Lower lobe of right lung (tissue), 2 donors: ENCODE measurements around the gene RTBDN. TPM values are rescaled to one million over a fixed set of nuclear protein-coding genes. Genes with fewer than 3 reads are reported as not detected.

Experiments
- ATAC-seq, 2 donors: fragments of 200-7000 bp; cut with Tn5 transposase; one replicate each; pipeline ENCODE4 v1.9.1; 2020 to 2022; ENCODE audit warnings: mild to moderate bottlenecking in 2 of 2, moderate library complexity in 2 of 2
- DNase-seq: peaks from one replicate; pipeline ENCODE4 v3.0.0-alpha.2; 2020
- H3K27ac ChIP-seq: fragments of 200-600 bp; one replicate; pipeline ENCODE4 v1.8.0; 2022
- H3K27me3 ChIP-seq: fragments of 200-600 bp; one replicate; pipeline ENCODE4 v1.8.0; 2022; ENCODE audit warnings: low read depth
- H3K36me3 ChIP-seq: fragments of 200-600 bp; one replicate; pipeline ENCODE4 v1.8.0; 2022; ENCODE audit warnings: mild to moderate bottlenecking
- H3K4me1 ChIP-seq: fragments of 200-600 bp; one replicate; pipeline ENCODE4 v1.8.0; 2022
- H3K4me3 ChIP-seq: fragments of 200-600 bp; one replicate; pipeline ENCODE4 v1.8.0; 2022; ENCODE audit warnings: mild to moderate bottlenecking
- H3K9me3 ChIP-seq: fragments of 200-600 bp; one replicate; pipeline ENCODE4 v1.8.0; 2022
- intact Hi-C: fragments of 100-400 bp; cut with DNase I; formaldehyde crosslinking; loops from one replicate; pipeline ENCODE4 v1.11.0; 2022
- long read RNA-seq: library from polyadenylated mRNA; unstranded; transcript quantifications from one replicate; pipeline ENCODE4 v2.0.0, GENCODE V29; 2021
- total RNA-seq: library from RNA; stranded (reverse); fragmentation: NEBNext Ultra II Directional; extraction: Animal tissue kit (Norgen Biotek cat#: 25700); gene quantifications from one replicate; pipeline ENCODE4 v1.2.1, GENCODE V29; 2021
- TF ChIP-seq, protein P1 (sequence below): fragments of 200-600 bp; IDR thresholded peaks from one replicate; pipeline ENCODE4 v1.8.0; 2022; ENCODE audit warnings: antibody characterized with exemption, mild to moderate bottlenecking
- donor health status: DM: no; HTN: yes; CAD: no; lungs with severe emphysema.

Gene RTBDN
- not detected for total RNA-seq
- long read RNA-seq = 0 reads

- Histone ChIP-seq H3K9me3 (no peaks in the 10 kb centered on the region), H3K27ac (no peak within 1 kb of the TSS), H3K36me3 (no peaks in the 10 kb centered on the region), H3K4me1 (peaks cover 18% of the 10 kb centered on the region), H3K27me3 (peaks cover 90% of the 10 kb centered on the region), H3K4me3 (peak within 1 kb of the TSS; percentile 47)
- TF ChIP-seq, protein P1, sequence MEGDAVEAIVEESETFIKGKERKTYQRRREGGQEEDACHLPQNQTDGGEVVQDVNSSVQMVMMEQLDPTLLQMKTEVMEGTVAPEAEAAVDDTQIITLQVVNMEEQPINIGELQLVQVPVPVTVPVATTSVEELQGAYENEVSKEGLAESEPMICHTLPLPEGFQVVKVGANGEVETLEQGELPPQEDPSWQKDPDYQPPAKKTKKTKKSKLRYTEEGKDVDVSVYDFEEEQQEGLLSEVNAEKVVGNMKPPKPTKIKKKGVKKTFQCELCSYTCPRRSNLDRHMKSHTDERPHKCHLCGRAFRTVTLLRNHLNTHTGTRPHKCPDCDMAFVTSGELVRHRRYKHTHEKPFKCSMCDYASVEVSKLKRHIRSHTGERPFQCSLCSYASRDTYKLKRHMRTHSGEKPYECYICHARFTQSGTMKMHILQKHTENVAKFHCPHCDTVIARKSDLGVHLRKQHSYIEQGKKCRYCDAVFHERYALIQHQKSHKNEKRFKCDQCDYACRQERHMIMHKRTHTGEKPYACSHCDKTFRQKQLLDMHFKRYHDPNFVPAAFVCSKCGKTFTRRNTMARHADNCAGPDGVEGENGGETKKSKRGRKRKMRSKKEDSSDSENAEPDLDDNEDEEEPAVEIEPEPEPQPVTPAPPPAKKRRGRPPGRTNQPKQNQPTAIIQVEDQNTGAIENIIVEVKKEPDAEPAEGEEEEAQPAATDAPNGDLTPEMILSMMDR = no peak
- no peak for ATAC-seq
- intact Hi-C loops = no loop called here
- DNase-seq = no peak
Observed at GRCh38 chr19:12834566-12834943, at the start of gene RTBDN. Gene RTBDN (minus strand): TSS chr19:12834579. CDS start chr19:12829979, 4,600 bp downstream.

DNA sequence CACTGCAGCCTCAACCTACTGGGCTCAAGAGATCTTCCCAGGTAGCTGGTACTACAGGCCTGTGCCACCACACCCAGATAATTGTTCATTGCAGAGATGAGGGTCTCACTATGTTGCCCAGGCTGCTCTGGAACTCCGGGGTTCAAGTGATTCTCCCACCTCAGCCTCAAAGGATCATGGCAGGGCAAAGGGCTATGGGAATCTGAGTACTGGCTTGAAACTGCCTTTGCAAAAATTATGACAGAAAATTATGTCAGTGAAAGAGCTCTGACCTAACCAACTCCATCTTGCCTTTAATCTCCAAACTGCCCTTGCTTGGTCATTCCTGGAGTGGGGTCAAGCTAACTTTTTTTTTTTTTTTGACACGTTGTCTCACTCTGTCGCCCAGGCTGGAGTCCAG, 48.2 kb upstream of the RTBDN start:
- DNase-seq (no peak), ATAC-seq (no peak)
- Histone ChIP-seq H3K4me1 (peaks cover 38% of the 10 kb centered on the region), H3K27me3 (peaks cover 15% of the 10 kb centered on the region), H3K4me3 (no peak overlapping the region), H3K9me3 (no peaks in the 10 kb centered on the region), H3K36me3 (peaks cover 12% of the 10 kb centered on the region), H3K27ac (peak overlapping the region; percentile 95)
- intact Hi-C loops = no loop called here
- TF ChIP-seq, protein P1 = no peak

GRCh38 chr19:12881172-12881808, 46.9 kb upstream of the RTBDN start, which contains the start of gene DNASE2:
Gene DNASE2 (minus strand): TSS chr19:12881449. CDS start chr19:12881375, 74 bp downstream.
- ATAC-seq (peak; percentile 94 to 95), DNase-seq (peak; percentile 99)
- H3K4me3 ChIP-seq = peak within 1 kb of the TSS; percentile 84
- peaks cover 38% of the 10 kb centered on the region for H3K4me1 ChIP-seq
- H3K9me3 ChIP-seq = no peaks in the 10 kb centered on the region
- intact Hi-C loops = no loop called here
- H3K27ac ChIP-seq = peak within 1 kb of the TSS; percentile 95
- H3K27me3 ChIP-seq = peaks cover 15% of the 10 kb centered on the region
- TF ChIP-seq, protein P1 = no peak
- H3K36me3 ChIP-seq = peaks cover 23% of the 10 kb centered on the region

DNA sequence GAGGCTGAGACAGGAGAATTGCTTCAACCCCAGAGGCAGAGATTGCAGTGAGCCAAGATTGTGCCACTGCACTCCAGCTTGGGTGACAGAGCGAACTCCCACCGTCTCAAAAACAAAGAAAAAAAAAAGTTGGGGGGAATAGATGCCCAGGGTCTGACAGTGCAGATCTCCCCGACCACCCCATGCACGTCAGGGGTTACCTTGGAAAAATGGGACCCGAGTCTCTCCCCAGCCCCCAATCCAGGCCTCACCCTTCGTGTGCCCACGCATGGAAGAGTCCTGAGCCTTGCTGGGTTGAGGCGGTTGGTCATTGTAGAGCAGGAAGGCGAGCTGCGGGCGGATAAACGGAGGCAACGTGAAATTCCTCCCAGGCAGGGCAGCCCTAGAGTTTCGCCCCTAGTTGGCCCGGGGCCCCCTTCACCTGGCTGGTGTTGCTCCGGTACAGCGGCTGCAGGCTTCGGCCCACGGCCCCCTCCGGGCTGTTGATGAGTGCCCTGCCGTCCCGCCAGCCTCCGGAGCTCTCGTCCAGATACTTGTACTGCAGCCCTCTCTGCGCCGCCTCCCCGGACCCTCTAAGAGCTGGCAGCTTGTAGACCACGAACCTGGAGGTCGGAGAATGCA, 46.3 kb upstream of the RTBDN start:
- TF ChIP-seq, protein P1 = no peak
- intact Hi-C loops = no loop called here
- peaks cover 33% of the 10 kb centered on the region for H3K4me1 ChIP-seq

GRCh38 chr19:12875086-12875485, 40.7 kb upstream of the RTBDN start:
- Histone ChIP-seq H3K4me3 (no peak overlapping the region), H3K9me3 (no peaks in the 10 kb centered on the region), H3K27ac (no peak overlapping the region), H3K4me1 (peaks cover 6% of the 10 kb centered on the region), H3K36me3 (peaks cover 40% of the 10 kb centered on the region), H3K27me3 (no peaks in the 10 kb centered on the region)
- TF ChIP-seq, protein P1 = no peak
- intact Hi-C loops = no loop called here
- DNase-seq = no peak
- no peak for ATAC-seq

More for the DNA sequence above, 46.3 kb upstream of the RTBDN start:
- ATAC-seq (peak; percentile 29 to 49), DNase-seq (peak; percentile 74)
- peak overlapping the region; percentile 95 for H3K27ac ChIP-seq
- peaks cover 29% of the 10 kb centered on the region for H3K36me3 ChIP-seq
- peak overlapping the region; percentile 84 for H3K4me3 ChIP-seq
- H3K27me3 ChIP-seq = peaks cover 10% of the 10 kb centered on the region
- no peaks in the 10 kb centered on the region for H3K9me3 ChIP-seq
